WTC11 (cell line): ENCODE results near the gene EPN2. TPM values are rescaled to one million over a fixed set of nuclear protein-coding genes. Genes with fewer than 3 reads are reported as not detected.

ENCODE experiments used
- ATAC-seq: fragments of 200-7000 bp; cut with Tn5 transposase; 2 replicates; pipeline ENCODE4 v1.10.0; 2021; ENCODE audit warnings: mild to moderate bottlenecking, moderate library complexity
- CTCF ChIA-PET: fragments of 300-600 bp; sonication (Branson Sonifier 250); formaldehyde crosslinking; loops from one replicate; lab custom pipeline; 2021; ENCODE audit warnings: antibody characterized with exemption; lab: Charles Lee
- POLR2A ChIA-PET: fragments of 350-600 bp; sonication (Branson Sonifier 250); formaldehyde crosslinking; loops from one replicate; lab custom pipeline; 2021; ENCODE audit warnings: antibody characterized with exemption; lab: Charles Lee
- DNase-seq: peaks from one replicate; pipeline ENCODE4 v3.0.0; 2021; ENCODE audit warnings: low spot score
- H3K27ac Mint-ChIP-seq: 2 replicates; pipeline ENCODE4 v1.8.0; 2021; ENCODE audit warnings: mixed read lengths
- H3K27me3 Mint-ChIP-seq: 2 replicates; pipeline ENCODE4 v1.8.0; 2021; ENCODE audit warnings: low read depth, mild to moderate bottlenecking, moderate library complexity, mixed read lengths
- H3K36me3 Mint-ChIP-seq: 2 replicates; pipeline ENCODE4 v1.8.0; 2021; ENCODE audit warnings: mixed read lengths
- H3K4me1 Mint-ChIP-seq: 2 replicates; pipeline ENCODE4 v1.8.0; 2022; ENCODE audit warnings: mixed read lengths
- H3K4me3 Mint-ChIP-seq: 2 replicates; pipeline ENCODE4 v1.8.0; 2021; ENCODE audit warnings: mild to moderate bottlenecking, moderate library complexity, mixed read lengths
- H3K9me3 Mint-ChIP-seq: 2 replicates; pipeline ENCODE4 v1.8.0; 2021; ENCODE audit warnings: mixed read lengths
- CREM ChIP-seq: sonication (generic); formaldehyde crosslinking; IDR thresholded peaks from 2 replicates; pipeline ENCODE4 v1.8.1; 2022; ENCODE audit warnings: mild to moderate bottlenecking, missing genetic modification reagents, moderate library complexity
- ETV6 ChIP-seq: sonication (generic); formaldehyde crosslinking; IDR thresholded peaks from 2 replicates; pipeline ENCODE4 v1.8.1; 2022; ENCODE audit warnings: mild to moderate bottlenecking, missing genetic modification reagents
- FOXK1 ChIP-seq: sonication (generic); formaldehyde crosslinking; IDR thresholded peaks from 2 replicates; pipeline ENCODE4 v1.8.0; 2022; ENCODE audit warnings: mild to moderate bottlenecking, moderate library complexity, missing genetic modification reagents
- GTF2I ChIP-seq: fragments of 250-450 bp; sonication (Bioruptor Pico); conservative IDR thresholded peaks from 2 replicates; pipeline ENCODE4 v1.4.0; 2021; ENCODE audit warnings: mild to moderate bottlenecking
- MXD4 ChIP-seq: fragments of 250-450 bp; sonication (Bioruptor Pico); IDR thresholded peaks from 2 replicates; pipeline ENCODE4 v1.8.0; 2021; ENCODE audit warnings: mild to moderate bottlenecking, moderate library complexity, borderline replicate concordance
- NFATC4 ChIP-seq: fragments of 250-450 bp; sonication (Bioruptor Pico); IDR thresholded peaks from 2 replicates; pipeline ENCODE4 v1.9.0; 2021; ENCODE audit warnings: mild to moderate bottlenecking
- NR2C2 ChIP-seq: sonication (generic); formaldehyde crosslinking; IDR thresholded peaks from 2 replicates; pipeline ENCODE4 v1.8.0; 2022; ENCODE audit warnings: mild to moderate bottlenecking, missing genetic modification reagents
- NR3C1 ChIP-seq: sonication (generic); formaldehyde crosslinking; conservative IDR thresholded peaks from 2 replicates; pipeline ENCODE4 v1.8.1; 2023; ENCODE audit warnings: low read depth, mild to moderate bottlenecking, missing genetic modification reagents
- RORB ChIP-seq: fragments of 250-450 bp; sonication (Bioruptor Pico); IDR thresholded peaks from 2 replicates; pipeline ENCODE4 v1.9.0; 2021; ENCODE audit warnings: mild to moderate bottlenecking
- SP1 ChIP-seq: sonication (generic); formaldehyde crosslinking; conservative IDR thresholded peaks from 2 replicates; pipeline ENCODE4 v1.8.1; 2022; ENCODE audit warnings: missing genetic modification reagents
- ZNF317 ChIP-seq: sonication (generic); formaldehyde crosslinking; IDR thresholded peaks from 2 replicates; pipeline ENCODE4 v1.8.1; 2023; ENCODE audit warnings: low read depth, mild to moderate bottlenecking, moderate library complexity, missing genetic modification reagents, borderline replicate concordance
- total RNA-seq: library from RNA; stranded (reverse); gene quantifications from 3 replicates; pipeline ENCODE4 v1.2.3, GENCODE V29; 2021
- TF ChIP-seq, protein P1 (sequence below): sonication (generic); formaldehyde crosslinking; IDR thresholded peaks from 2 replicates; pipeline ENCODE4 v1.8.0; 2023; ENCODE audit warnings: missing genetic modification reagents, mild to moderate bottlenecking, borderline replicate concordance
- TF ChIP-seq, protein P2 (sequence below): sonication (generic); formaldehyde crosslinking; IDR thresholded peaks from 2 replicates; pipeline ENCODE4 v1.8.1; 2023; ENCODE audit warnings: mild to moderate bottlenecking, missing genetic modification reagents
- TF ChIP-seq, protein P3 (sequence below): sonication (generic); formaldehyde crosslinking; IDR thresholded peaks from 2 replicates; pipeline ENCODE4 v1.8.1; 2023; ENCODE audit warnings: mild to moderate bottlenecking, missing genetic modification reagents, borderline replicate concordance
- TF ChIP-seq, protein P4 (sequence below): sonication (generic); formaldehyde crosslinking; conservative IDR thresholded peaks from 2 replicates; pipeline ENCODE4 v1.8.1; 2022; ENCODE audit warnings: mild to moderate bottlenecking, missing genetic modification reagents
- TF ChIP-seq, protein P5 (sequence below): sonication (generic); formaldehyde crosslinking; IDR thresholded peaks from 2 replicates; pipeline ENCODE4 v1.8.1; 2023; ENCODE audit warnings: mild to moderate bottlenecking, missing genetic modification reagents
- TF ChIP-seq, protein P6 (sequence below): sonication (generic); formaldehyde crosslinking; IDR thresholded peaks from 2 replicates; pipeline ENCODE4 v1.8.0; 2022; ENCODE audit warnings: mild to moderate bottlenecking, missing genetic modification reagents
- TF ChIP-seq, protein P7 (sequence below): sonication (generic); formaldehyde crosslinking; IDR thresholded peaks from 2 replicates; pipeline ENCODE4 v1.8.1; 2023; ENCODE audit warnings: mild to moderate bottlenecking, missing genetic modification reagents, moderate library complexity

The EPN2 gene
- total RNA-seq, 1 experiment from 2014 or later: 48.8 TPM

DNA sequence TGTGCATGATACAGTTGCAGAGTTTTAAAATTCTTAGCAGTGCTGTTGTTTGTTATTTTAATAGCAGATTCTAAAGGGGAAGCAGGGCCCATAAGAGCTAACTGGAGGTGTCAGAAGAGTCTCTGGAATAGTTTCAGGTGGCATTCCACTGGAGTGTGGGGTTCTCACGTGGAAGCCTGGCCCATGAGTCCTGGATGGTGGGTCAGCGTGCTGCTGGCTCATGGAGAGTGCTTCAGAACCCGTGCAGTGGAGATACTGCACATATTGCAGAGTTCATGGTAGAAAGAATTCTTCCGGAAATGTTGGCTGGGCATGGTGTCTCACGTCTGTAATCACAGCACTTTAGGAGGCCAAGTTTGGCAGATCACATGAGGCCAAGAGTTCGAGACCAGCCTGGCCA lies 81.4 kb downstream of the EPN2 start:
- POLR2A ChIA-PET: interaction anchor here (0.7 kb wide), 1 partner anchor 150 kb away, joined by 3 read pairs; no protein-coding TSS in a partner anchor

More for the DNA sequence above, 81.4 kb downstream of the EPN2 start:
- H3K4me1 Mint-ChIP-seq: peaks cover 31% of the 10 kb centered on the region
- H3K27me3 Mint-ChIP-seq: no peaks in the 10 kb centered on the region
- DNase-seq (no peak), ATAC-seq (no peak)
- peaks cover 25% of the 10 kb centered on the region for H3K36me3 Mint-ChIP-seq
- peaks cover under 1% of the 10 kb centered on the region; the same call in 1 of the 2 replicates for H3K9me3 Mint-ChIP-seq
- H3K27ac Mint-ChIP-seq: peak overlapping the region; percentile 57; the same call in 1 of the 2 replicates
- H3K4me3 Mint-ChIP-seq: no peak overlapping the region
- CTCF ChIA-PET: no interaction called here
- TF ChIP-seq CREM: no peak
- TF ChIP-seq, protein P1, sequence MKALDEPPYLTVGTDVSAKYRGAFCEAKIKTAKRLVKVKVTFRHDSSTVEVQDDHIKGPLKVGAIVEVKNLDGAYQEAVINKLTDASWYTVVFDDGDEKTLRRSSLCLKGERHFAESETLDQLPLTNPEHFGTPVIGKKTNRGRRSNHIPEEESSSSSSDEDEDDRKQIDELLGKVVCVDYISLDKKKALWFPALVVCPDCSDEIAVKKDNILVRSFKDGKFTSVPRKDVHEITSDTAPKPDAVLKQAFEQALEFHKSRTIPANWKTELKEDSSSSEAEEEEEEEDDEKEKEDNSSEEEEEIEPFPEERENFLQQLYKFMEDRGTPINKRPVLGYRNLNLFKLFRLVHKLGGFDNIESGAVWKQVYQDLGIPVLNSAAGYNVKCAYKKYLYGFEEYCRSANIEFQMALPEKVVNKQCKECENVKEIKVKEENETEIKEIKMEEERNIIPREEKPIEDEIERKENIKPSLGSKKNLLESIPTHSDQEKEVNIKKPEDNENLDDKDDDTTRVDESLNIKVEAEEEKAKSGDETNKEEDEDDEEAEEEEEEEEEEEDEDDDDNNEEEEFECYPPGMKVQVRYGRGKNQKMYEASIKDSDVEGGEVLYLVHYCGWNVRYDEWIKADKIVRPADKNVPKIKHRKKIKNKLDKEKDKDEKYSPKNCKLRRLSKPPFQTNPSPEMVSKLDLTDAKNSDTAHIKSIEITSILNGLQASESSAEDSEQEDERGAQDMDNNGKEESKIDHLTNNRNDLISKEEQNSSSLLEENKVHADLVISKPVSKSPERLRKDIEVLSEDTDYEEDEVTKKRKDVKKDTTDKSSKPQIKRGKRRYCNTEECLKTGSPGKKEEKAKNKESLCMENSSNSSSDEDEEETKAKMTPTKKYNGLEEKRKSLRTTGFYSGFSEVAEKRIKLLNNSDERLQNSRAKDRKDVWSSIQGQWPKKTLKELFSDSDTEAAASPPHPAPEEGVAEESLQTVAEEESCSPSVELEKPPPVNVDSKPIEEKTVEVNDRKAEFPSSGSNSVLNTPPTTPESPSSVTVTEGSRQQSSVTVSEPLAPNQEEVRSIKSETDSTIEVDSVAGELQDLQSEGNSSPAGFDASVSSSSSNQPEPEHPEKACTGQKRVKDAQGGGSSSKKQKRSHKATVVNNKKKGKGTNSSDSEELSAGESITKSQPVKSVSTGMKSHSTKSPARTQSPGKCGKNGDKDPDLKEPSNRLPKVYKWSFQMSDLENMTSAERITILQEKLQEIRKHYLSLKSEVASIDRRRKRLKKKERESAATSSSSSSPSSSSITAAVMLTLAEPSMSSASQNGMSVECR (CRISPR knock-in tag): no peak
- TF ChIP-seq, protein P2, sequence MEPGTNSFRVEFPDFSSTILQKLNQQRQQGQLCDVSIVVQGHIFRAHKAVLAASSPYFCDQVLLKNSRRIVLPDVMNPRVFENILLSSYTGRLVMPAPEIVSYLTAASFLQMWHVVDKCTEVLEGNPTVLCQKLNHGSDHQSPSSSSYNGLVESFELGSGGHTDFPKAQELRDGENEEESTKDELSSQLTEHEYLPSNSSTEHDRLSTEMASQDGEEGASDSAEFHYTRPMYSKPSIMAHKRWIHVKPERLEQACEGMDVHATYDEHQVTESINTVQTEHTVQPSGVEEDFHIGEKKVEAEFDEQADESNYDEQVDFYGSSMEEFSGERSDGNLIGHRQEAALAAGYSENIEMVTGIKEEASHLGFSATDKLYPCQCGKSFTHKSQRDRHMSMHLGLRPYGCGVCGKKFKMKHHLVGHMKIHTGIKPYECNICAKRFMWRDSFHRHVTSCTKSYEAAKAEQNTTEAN (CRISPR knock-in tag): no peak
- TF ChIP-seq, protein P3, sequence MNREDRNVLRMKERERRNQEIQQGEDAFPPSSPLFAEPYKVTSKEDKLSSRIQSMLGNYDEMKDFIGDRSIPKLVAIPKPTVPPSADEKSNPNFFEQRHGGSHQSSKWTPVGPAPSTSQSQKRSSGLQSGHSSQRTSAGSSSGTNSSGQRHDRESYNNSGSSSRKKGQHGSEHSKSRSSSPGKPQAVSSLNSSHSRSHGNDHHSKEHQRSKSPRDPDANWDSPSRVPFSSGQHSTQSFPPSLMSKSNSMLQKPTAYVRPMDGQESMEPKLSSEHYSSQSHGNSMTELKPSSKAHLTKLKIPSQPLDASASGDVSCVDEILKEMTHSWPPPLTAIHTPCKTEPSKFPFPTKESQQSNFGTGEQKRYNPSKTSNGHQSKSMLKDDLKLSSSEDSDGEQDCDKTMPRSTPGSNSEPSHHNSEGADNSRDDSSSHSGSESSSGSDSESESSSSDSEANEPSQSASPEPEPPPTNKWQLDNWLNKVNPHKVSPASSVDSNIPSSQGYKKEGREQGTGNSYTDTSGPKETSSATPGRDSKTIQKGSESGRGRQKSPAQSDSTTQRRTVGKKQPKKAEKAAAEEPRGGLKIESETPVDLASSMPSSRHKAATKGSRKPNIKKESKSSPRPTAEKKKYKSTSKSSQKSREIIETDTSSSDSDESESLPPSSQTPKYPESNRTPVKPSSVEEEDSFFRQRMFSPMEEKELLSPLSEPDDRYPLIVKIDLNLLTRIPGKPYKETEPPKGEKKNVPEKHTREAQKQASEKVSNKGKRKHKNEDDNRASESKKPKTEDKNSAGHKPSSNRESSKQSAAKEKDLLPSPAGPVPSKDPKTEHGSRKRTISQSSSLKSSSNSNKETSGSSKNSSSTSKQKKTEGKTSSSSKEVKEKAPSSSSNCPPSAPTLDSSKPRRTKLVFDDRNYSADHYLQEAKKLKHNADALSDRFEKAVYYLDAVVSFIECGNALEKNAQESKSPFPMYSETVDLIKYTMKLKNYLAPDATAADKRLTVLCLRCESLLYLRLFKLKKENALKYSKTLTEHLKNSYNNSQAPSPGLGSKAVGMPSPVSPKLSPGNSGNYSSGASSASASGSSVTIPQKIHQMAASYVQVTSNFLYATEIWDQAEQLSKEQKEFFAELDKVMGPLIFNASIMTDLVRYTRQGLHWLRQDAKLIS: no peak
- TF ChIP-seq NFATC4 (CRISPR knock-in tag): no peak
- no peak for TF ChIP-seq ZNF317 (CRISPR knock-in tag)
- TF ChIP-seq FOXK1 (CRISPR knock-in tag): no peak
- no peak for TF ChIP-seq SP1 (CRISPR knock-in tag)
- TF ChIP-seq, protein P4, sequence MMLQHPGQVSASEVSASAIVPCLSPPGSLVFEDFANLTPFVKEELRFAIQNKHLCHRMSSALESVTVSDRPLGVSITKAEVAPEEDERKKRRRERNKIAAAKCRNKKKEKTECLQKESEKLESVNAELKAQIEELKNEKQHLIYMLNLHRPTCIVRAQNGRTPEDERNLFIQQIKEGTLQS (CRISPR knock-in tag): no peak
- no peak for TF ChIP-seq NR3C1 (CRISPR knock-in tag)
- TF ChIP-seq, protein P5, sequence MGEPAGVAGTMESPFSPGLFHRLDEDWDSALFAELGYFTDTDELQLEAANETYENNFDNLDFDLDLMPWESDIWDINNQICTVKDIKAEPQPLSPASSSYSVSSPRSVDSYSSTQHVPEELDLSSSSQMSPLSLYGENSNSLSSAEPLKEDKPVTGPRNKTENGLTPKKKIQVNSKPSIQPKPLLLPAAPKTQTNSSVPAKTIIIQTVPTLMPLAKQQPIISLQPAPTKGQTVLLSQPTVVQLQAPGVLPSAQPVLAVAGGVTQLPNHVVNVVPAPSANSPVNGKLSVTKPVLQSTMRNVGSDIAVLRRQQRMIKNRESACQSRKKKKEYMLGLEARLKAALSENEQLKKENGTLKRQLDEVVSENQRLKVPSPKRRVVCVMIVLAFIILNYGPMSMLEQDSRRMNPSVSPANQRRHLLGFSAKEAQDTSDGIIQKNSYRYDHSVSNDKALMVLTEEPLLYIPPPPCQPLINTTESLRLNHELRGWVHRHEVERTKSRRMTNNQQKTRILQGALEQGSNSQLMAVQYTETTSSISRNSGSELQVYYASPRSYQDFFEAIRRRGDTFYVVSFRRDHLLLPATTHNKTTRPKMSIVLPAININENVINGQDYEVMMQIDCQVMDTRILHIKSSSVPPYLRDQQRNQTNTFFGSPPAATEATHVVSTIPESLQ (CRISPR knock-in tag): no peak
- no peak for TF ChIP-seq NR2C2
- TF ChIP-seq ETV6: no peak
- TF ChIP-seq, protein P6, sequence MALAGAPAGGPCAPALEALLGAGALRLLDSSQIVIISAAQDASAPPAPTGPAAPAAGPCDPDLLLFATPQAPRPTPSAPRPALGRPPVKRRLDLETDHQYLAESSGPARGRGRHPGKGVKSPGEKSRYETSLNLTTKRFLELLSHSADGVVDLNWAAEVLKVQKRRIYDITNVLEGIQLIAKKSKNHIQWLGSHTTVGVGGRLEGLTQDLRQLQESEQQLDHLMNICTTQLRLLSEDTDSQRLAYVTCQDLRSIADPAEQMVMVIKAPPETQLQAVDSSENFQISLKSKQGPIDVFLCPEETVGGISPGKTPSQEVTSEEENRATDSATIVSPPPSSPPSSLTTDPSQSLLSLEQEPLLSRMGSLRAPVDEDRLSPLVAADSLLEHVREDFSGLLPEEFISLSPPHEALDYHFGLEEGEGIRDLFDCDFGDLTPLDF (CRISPR knock-in tag): no peak
- TF ChIP-seq RORB (CRISPR knock-in tag): no peak
- no peak for TF ChIP-seq GTF2I
- TF ChIP-seq MXD4 (CRISPR knock-in tag): no peak
- TF ChIP-seq, protein P7, sequence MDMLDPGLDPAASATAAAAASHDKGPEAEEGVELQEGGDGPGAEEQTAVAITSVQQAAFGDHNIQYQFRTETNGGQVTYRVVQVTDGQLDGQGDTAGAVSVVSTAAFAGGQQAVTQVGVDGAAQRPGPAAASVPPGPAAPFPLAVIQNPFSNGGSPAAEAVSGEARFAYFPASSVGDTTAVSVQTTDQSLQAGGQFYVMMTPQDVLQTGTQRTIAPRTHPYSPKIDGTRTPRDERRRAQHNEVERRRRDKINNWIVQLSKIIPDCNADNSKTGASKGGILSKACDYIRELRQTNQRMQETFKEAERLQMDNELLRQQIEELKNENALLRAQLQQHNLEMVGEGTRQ: no peak
